ENCODE data around the gene NPDC1. TPM values are rescaled to one million over a fixed set of nuclear protein-coding genes. Genes with fewer than 3 reads are reported as not detected.
"Not testable (repeated sequence)": the region's sequence is repeated elsewhere in the genome, so short reads cannot be mapped to it uniquely, and the experiment has no call there.

Gene NPDC1
- total RNA-seq, 2 experiments from 2014 or later: 15.3 to 16.0 TPM

DNA sequence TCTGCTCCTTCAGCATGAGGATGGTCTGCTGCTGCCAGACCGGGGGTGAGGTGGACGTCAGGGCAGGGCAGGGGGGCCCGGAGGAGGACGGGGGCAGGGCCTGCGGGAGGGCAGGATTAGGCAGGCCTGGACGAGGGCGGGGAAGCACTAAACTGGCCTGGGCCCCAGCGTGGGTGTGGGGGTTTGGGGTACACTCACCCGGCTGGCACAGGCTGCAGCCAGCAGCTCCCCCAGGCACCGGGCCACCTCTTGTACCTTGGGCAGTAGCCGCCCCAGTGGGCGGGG is 18.8 kb upstream of the NPDC1 start:
- Histone ChIP-seq H3K27ac (ENCODE audit: low read depth in 1 of 2, low read length in 2 of 2) (no peak overlapping the region), H3K9me3 (ENCODE audit: control insufficient read depth in 1 of 2, insufficient read depth in 1 of 2, low read length in 2 of 2) (no peaks in the 10 kb centered on the region), H3K4me3 (ENCODE audit: low read length) (no peak overlapping the region), H3K4me1 (ENCODE audit: insufficient read depth, low read length) (peaks cover 25% of the 10 kb centered on the region), H3K27me3 (ENCODE audit: control insufficient read depth in 1 of 2, insufficient read depth in 2 of 2, low read length in 2 of 2) (peaks cover 0 to 8% of the 10 kb centered on the region in 2 experiments), H3K36me3 (ENCODE audit: insufficient read depth, low read length) (no peaks in the 10 kb centered on the region)
- H3K4me3 Mint-ChIP-seq: no peak overlapping the region
- H3K27ac Mint-ChIP-seq: no peak overlapping the region
- TF ChIP-seq, protein P1, sequence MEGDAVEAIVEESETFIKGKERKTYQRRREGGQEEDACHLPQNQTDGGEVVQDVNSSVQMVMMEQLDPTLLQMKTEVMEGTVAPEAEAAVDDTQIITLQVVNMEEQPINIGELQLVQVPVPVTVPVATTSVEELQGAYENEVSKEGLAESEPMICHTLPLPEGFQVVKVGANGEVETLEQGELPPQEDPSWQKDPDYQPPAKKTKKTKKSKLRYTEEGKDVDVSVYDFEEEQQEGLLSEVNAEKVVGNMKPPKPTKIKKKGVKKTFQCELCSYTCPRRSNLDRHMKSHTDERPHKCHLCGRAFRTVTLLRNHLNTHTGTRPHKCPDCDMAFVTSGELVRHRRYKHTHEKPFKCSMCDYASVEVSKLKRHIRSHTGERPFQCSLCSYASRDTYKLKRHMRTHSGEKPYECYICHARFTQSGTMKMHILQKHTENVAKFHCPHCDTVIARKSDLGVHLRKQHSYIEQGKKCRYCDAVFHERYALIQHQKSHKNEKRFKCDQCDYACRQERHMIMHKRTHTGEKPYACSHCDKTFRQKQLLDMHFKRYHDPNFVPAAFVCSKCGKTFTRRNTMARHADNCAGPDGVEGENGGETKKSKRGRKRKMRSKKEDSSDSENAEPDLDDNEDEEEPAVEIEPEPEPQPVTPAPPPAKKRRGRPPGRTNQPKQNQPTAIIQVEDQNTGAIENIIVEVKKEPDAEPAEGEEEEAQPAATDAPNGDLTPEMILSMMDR (IDR thresholded peaks at IDR 0.05): no peak
- POLR2A ChIA-PET: no interaction called here
- H3K9me3 Mint-ChIP-seq: no peaks in the 10 kb centered on the region
- peaks cover 6% of the 10 kb centered on the region for H3K4me1 Mint-ChIP-seq (ENCODE audit: low read depth)
- ATAC-seq (ENCODE audit: poor library complexity): no peak
- intact Hi-C loops (cut with DNase I, micrococcal nuclease): loop anchor here (1.0 to 10.0 kb wide), 4 partner anchors 19 to 280 kb away; partner anchors contain the start of genes ABCA2 (in 1 of the 2) and NPDC1 (in 1 of the 2)
- peaks cover 4% of the 10 kb centered on the region for H3K27me3 Mint-ChIP-seq
- DNase-seq: no peak
- H3K36me3 Mint-ChIP-seq (ENCODE audit: low read depth): no peaks in the 10 kb centered on the region
- CTCF ChIA-PET: interaction anchor here (0.6 to 1.6 kb wide), 3 partner anchors 8 to 20 kb away, joined by 4 to 10 read pairs (median 6); partner anchors contain the start of gene NPDC1

DNA sequence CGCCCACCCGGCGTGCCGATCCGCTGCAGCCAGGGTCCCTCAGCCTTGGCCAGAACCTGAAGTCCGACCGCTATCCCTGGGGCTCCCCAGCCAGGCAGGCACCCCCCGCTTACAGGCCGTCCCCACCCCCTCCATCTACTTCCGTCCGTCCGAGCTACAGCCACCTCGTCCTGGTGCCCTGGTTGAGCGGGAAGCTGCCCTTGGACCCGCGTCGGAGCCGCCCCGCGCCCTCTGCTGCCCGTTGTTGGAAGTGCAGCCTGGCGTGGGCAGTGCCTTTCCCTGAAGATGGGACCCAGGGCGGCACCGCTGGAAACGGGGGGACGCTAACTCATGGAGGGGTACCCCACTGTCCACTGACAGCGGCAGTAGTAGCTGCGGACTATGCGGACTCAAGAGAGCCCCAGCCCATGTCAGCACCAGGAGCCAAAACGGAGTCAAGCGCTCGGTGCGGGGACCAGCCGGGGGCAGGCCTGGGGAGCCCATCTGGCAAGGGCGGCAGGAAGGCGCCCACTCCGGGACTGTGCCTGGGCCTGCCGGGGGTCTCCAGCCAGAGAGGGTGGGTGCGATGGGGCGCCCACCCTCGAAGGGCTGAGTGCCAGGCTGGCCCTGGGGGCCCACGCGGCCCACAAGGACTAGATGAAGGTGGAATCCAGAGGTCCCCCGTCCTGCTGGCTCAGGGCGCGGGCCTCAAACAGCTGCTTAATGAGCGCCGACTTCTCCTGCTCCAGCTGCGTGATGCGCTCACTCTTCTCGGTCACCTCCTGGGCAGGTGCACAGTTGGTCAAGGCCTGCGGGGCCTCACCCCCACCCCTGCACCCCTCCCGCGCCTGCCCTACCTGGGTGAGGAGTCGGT is 18.3 kb upstream of the NPDC1 start:
- no peak overlapping the region for H3K4me3 ChIP-seq (ENCODE audit: low read length)
- TF ChIP-seq, protein P1 (IDR thresholded peaks at IDR 0.05): peak; percentile 84
- Mint-ChIP-seq H3K27ac (no peak overlapping the region), H3K4me1 (ENCODE audit: low read depth) (peaks cover 6% of the 10 kb centered on the region), H3K4me3 (no peak overlapping the region), H3K36me3 (ENCODE audit: low read depth) (no peaks in the 10 kb centered on the region), H3K9me3 (no peaks in the 10 kb centered on the region), H3K27me3 (peaks cover 4% of the 10 kb centered on the region)
- intact Hi-C loops (cut with DNase I, micrococcal nuclease): loop anchor here (1.0 to 10.0 kb wide), 4 partner anchors 18 to 279 kb away; partner anchors contain the start of genes ABCA2 (in 1 of the 2) and NPDC1 (in 1 of the 2)
- no peak for ATAC-seq (ENCODE audit: poor library complexity)
- peaks cover 0 to 3% of the 10 kb centered on the region in 2 experiments for H3K27me3 ChIP-seq (ENCODE audit: control insufficient read depth in 1 of 2, insufficient read depth in 2 of 2, low read length in 2 of 2)
- H3K27ac ChIP-seq (ENCODE audit: low read depth in 1 of 2, low read length in 2 of 2): no peak overlapping the region
- peaks cover 20% of the 10 kb centered on the region for H3K4me1 ChIP-seq (ENCODE audit: insufficient read depth, low read length)
- ChIA-PET CTCF (interaction anchor here (0.6 to 1.6 kb wide), 10 partner anchors 8 to 277 kb away, joined by 3 to 10 read pairs (median 4); partner anchors contain the start of genes MAN1B1 and NPDC1), POLR2A (no interaction called here)
- H3K9me3 ChIP-seq (ENCODE audit: control insufficient read depth in 1 of 2, insufficient read depth in 1 of 2, low read length in 2 of 2): no peaks in the 10 kb centered on the region
- H3K36me3 ChIP-seq (ENCODE audit: insufficient read depth, low read length): no peaks in the 10 kb centered on the region
- peak; percentile 34 to 80 (median 53) for DNase-seq

DNA sequence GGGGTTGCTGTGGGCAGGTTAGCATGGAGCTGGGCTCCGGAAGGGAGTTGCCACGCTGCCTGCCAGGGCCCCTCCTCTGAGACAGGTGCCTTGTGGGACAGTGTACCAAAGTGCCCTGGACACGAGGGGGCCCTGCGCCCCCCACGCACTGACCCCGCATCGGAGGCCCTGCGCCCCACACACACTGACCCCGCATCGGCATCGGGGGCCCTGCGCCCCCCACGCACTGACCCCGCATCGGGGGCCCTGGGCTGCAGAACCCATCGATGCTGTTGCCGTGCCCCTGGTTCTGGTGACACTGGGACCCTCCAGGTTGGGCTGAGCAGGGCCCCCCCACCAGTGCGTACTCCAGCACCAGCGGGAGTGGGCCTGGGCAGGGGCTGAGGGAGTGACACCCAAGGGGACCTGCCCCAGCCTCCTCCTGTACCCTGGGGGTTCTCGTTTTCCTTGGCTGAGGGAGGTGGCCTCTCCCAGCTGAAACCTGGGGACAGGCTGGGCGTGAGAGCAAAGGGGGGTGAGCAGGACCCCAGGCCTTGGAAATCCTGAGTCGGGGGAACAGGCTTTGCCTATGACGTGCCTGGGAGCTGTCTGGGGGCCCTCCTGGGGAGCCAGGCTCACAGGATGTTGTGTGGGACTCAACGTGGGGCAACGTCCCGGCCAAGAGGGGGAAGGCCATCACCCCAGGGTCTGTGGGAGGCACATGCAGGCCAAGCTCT is 17.5 kb upstream of the NPDC1 start:
- Mint-ChIP-seq H3K4me3 (no peak overlapping the region), H3K4me1 (ENCODE audit: low read depth) (peaks cover 6% of the 10 kb centered on the region), H3K9me3 (no peaks in the 10 kb centered on the region), H3K36me3 (ENCODE audit: low read depth) (no peaks in the 10 kb centered on the region), H3K27me3 (peaks cover 4% of the 10 kb centered on the region), H3K27ac (no peak overlapping the region)
- no peak for ATAC-seq (ENCODE audit: poor library complexity)
- H3K4me1 ChIP-seq (ENCODE audit: insufficient read depth, low read length): peaks cover 16% of the 10 kb centered on the region
- H3K27ac ChIP-seq (ENCODE audit: low read depth in 1 of 2, low read length in 2 of 2): no peak overlapping the region
- no peaks in the 10 kb centered on the region for H3K9me3 ChIP-seq (ENCODE audit: control insufficient read depth in 1 of 2, insufficient read depth in 1 of 2, low read length in 2 of 2)
- POLR2A ChIA-PET: no interaction called here
- TF ChIP-seq, protein P1 (IDR thresholded peaks at IDR 0.05): no peak
- H3K4me3 ChIP-seq (ENCODE audit: low read length): no peak overlapping the region
- DNase-seq: no peak
- CTCF ChIA-PET: interaction anchor here (0.7 to 1.6 kb wide), 9 partner anchors 13 to 276 kb away, joined by 3 to 10 read pairs (median 3); partner anchors contain the start of genes MAN1B1 and NPDC1
- H3K36me3 ChIP-seq (ENCODE audit: insufficient read depth, low read length): no peaks in the 10 kb centered on the region
- intact Hi-C loops (cut with DNase I, micrococcal nuclease): loop anchor here (1.0 to 10.0 kb wide), 4 partner anchors 17 to 279 kb away; partner anchors contain the start of genes ABCA2 (in 1 of the 2) and NPDC1 (in 1 of the 2)
- no peaks in the 10 kb centered on the region for H3K27me3 ChIP-seq (ENCODE audit: control insufficient read depth in 1 of 2, insufficient read depth in 2 of 2, low read length in 2 of 2)

DNA sequence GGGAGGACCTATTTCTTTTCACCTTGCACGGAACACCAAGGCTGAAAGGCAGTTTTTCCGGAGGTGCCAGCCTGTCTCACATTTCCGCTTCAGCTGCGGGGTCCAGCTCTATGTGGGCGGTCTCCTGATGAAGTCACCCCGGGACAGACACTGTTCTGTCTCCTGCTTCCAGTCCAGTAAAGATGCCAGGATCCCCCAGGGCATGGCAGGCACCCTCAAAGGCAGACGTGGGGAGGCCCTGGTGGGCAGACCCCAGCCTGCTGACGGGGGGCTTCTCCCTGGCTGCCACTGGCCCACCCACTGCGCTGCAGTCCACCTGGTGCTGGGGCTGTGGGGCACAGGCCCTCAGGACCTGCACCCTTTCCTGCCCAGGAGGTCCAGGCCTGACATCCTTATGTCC is 16.8 kb upstream of the NPDC1 start:
- H3K9me3 Mint-ChIP-seq; H3K4me1 Mint-ChIP-seq (ENCODE audit: low read depth); H3K27me3 Mint-ChIP-seq; ATAC-seq (ENCODE audit: poor library complexity); H3K4me3 ChIP-seq (ENCODE audit: low read length); H3K27ac ChIP-seq (ENCODE audit: low read depth in 1 of 2, low read length in 2 of 2); H3K27me3 ChIP-seq (ENCODE audit: control insufficient read depth in 1 of 2, insufficient read depth in 2 of 2, low read length in 2 of 2); H3K27ac Mint-ChIP-seq; H3K9me3 ChIP-seq (ENCODE audit: control insufficient read depth in 1 of 2, insufficient read depth in 1 of 2, low read length in 2 of 2); H3K4me3 Mint-ChIP-seq; H3K36me3 Mint-ChIP-seq (ENCODE audit: low read depth); CTCF ChIA-PET; DNase-seq; H3K36me3 ChIP-seq (ENCODE audit: insufficient read depth, low read length); POLR2A ChIA-PET: not testable (repeated sequence)
- H3K4me1 ChIP-seq (ENCODE audit: insufficient read depth, low read length): peaks cover 11% of the 10 kb centered on the region
- intact Hi-C loops (cut with DNase I, micrococcal nuclease): loop anchor here in 1 of 2 experiments (10.0 kb wide), 1 partner anchor 278 kb away; no protein-coding TSS in a partner anchor
